RWPE2 (cell line): ENCODE measurements around the gene PCED1A.

ENCODE experiments used
- ATAC-seq: fragments of 200-7000 bp; cut with Tn5 transposase; 3 replicates; pipeline ENCODE4 v1.9.1; 2021; ENCODE audit warnings: low read depth
- DNase-seq: peaks from one replicate; pipeline ENCODE4 v3.0.0-alpha.2; 2020; ENCODE audit warnings: low spot score
- H3K27ac ChIP-seq: fragments of 450-650 bp; 2 replicates; pipeline ENCODE4 v1.5.1; 2017; ENCODE audit warnings: mild to moderate bottlenecking; ENCODE audit not compliant: poor library complexity, severe bottlenecking
- H3K27me3 ChIP-seq: fragments of 250-450 bp; sonication (Bioruptor Pico); 2 replicates; pipeline ENCODE4 v1.5.1; 2021; ENCODE audit warnings: mild to moderate bottlenecking, moderate library complexity; ENCODE audit not compliant: insufficient read depth, poor library complexity, severe bottlenecking
- H3K36me3 ChIP-seq: fragments of 250-450 bp; sonication (Bioruptor Pico); 2 replicates; pipeline ENCODE4 v1.5.1; 2020; ENCODE audit warnings: low read depth, mild to moderate bottlenecking, moderate library complexity
- H3K4me1 ChIP-seq: fragments of 250-450 bp; sonication (Bioruptor Pico); 2 replicates; pipeline ENCODE4 v1.5.1; 2021; ENCODE audit warnings: mild to moderate bottlenecking, moderate library complexity; ENCODE audit not compliant: insufficient read depth, poor library complexity, severe bottlenecking
- H3K4me3 ChIP-seq: fragments of 250-450 bp; sonication (Bioruptor Pico); 2 replicates; pipeline ENCODE4 v1.5.1; 2021; ENCODE audit warnings: mild to moderate bottlenecking, moderate library complexity; ENCODE audit not compliant: severe bottlenecking
- H3K9me3 ChIP-seq: fragments of 250-450 bp; sonication (Bioruptor Pico); 2 replicates; pipeline ENCODE4 v1.5.1; 2021; ENCODE audit warnings: mild to moderate bottlenecking, moderate library complexity; ENCODE audit not compliant: severe bottlenecking
- CTCF ChIP-seq: fragments of 450-650 bp; IDR thresholded peaks from one replicate; pipeline ENCODE4 v1.5.1; 2017; ENCODE audit warnings: mild to moderate bottlenecking, moderate library complexity; ENCODE audit not compliant: poor library complexity, severe bottlenecking

PCED1A gene

DNA sequence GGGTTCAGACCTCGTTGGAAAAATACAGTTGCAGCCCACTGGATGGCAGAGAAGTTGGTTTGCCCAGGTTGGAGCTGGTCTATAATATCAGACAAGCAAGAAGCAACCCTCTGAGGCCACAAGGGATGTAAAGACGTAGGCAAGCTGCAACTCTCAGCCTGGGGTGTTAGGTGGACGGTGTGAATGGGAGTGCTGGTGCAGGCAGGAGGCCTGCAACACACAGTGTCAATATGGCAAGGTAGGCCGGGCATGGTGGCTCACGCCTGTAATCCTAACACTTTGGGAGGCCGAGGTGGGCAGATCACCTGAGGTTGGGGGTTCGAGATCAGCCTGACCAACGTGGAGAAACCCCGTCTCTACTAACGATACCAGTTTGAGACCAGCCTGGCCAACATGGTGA is 10.6 kb upstream of the PCED1A start:
- no peaks in the 10 kb centered on the region for H3K9me3 ChIP-seq
- no peak overlapping the region for H3K4me3 ChIP-seq
- H3K27me3 ChIP-seq = no peaks in the 10 kb centered on the region
- no peaks in the 10 kb centered on the region for H3K4me1 ChIP-seq
- no peak overlapping the region for H3K27ac ChIP-seq
- DNase-seq (no peak), ATAC-seq (no peak)
- TF ChIP-seq CTCF = no peak
- no peaks in the 10 kb centered on the region for H3K36me3 ChIP-seq

DNA sequence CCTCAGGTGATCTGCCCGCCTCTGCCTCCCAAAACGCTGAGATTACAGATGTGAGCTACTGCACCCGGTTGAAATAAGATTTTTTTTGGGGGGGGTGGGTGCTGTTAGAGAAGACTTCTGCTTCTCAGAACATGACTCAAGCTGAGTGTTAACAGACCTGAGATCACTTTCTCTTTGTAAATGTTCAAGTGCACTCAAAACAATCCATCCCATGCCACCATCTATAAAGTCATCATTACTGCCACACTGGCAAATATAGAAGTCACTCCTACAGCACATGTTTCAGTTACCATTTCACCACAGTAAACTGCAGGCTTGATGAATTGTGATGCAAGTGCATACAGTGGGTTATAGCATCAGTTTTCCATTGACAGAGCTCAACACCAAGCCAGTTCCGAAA is 9.1 kb upstream of the PCED1A start:
- H3K4me1 ChIP-seq = no peaks in the 10 kb centered on the region
- no peak for TF ChIP-seq CTCF
- no peaks in the 10 kb centered on the region for H3K27me3 ChIP-seq
- ATAC-seq (no peak), DNase-seq (no peak)
- no peaks in the 10 kb centered on the region for H3K9me3 ChIP-seq
- H3K4me3 ChIP-seq = no peak overlapping the region
- no peaks in the 10 kb centered on the region for H3K36me3 ChIP-seq
- no peak overlapping the region for H3K27ac ChIP-seq

GRCh38 chr20:2847802-2848201 is 7.3 kb upstream of the PCED1A start:
- no peaks in the 10 kb centered on the region for H3K36me3 ChIP-seq
- no peaks in the 10 kb centered on the region for H3K9me3 ChIP-seq
- no peaks in the 10 kb centered on the region for H3K27me3 ChIP-seq
- H3K4me3 ChIP-seq = no peak overlapping the region
- ATAC-seq (no peak), DNase-seq (no peak)
- no peak for TF ChIP-seq CTCF
- no peak overlapping the region for H3K27ac ChIP-seq
- no peaks in the 10 kb centered on the region for H3K4me1 ChIP-seq

- no peak overlapping the region for H3K27ac ChIP-seq
- H3K36me3 ChIP-seq = no peaks in the 10 kb centered on the region
- ATAC-seq (no peak), DNase-seq (no peak)
- H3K9me3 ChIP-seq = no peaks in the 10 kb centered on the region
- H3K27me3 ChIP-seq = no peaks in the 10 kb centered on the region
- no peak overlapping the region for H3K4me3 ChIP-seq
- no peak for TF ChIP-seq CTCF
- H3K4me1 ChIP-seq = no peaks in the 10 kb centered on the region
Observed at GRCh38 chr20:2846698-2847097, 6.2 kb upstream of the PCED1A start.

- no peaks in the 10 kb centered on the region for H3K4me1 ChIP-seq
- DNase-seq (no peak), ATAC-seq (no peak)
- H3K36me3 ChIP-seq = no peaks in the 10 kb centered on the region
- H3K4me3 ChIP-seq = no peak overlapping the region
- TF ChIP-seq CTCF = no peak
- H3K27ac ChIP-seq = no peak overlapping the region
- no peaks in the 10 kb centered on the region for H3K9me3 ChIP-seq
- no peaks in the 10 kb centered on the region for H3K27me3 ChIP-seq
Observed at GRCh38 chr20:2845607-2846006, 5.2 kb upstream of the PCED1A start.
